Muscle of leg (tissue), 9 donors: ENCODE measurements around the gene FCRL4. TPM values are rescaled to one million over a fixed set of nuclear protein-coding genes. Genes with fewer than 3 reads are reported as not detected.

Source experiments
- polyA plus RNA-seq, 8 donors: library from polyadenylated mRNA; unstranded; fragments of 120-200 nt; gene quantifications; one replicate each; pipeline versions ENCODE4 v1.2.1 to v1.2.3, GENCODE V29; 2013; ENCODE audit warnings: inconsistent platforms in 1 of 8, low replicate concordance in 1 of 8; ENCODE audit not compliant: insufficient read length in 8 of 8, insufficient read depth in 1 of 8
- total RNA-seq: library from RNA; stranded (reverse); fragments of 120-200 nt; gene quantifications from one replicate; pipeline ENCODE4 v1.2.4, GENCODE V29; 2013

FCRL4 gene
- total and polyA plus RNA-seq, 9 donors = not detected

Other genes with a start within 250 kb of the FCRL4 start
- gene FCRL5, start 45.6 kb downstream of the FCRL4 start, total RNA-seq = not detected
- under 1 TPM in 4 of 8 donors, not detected in 4; 0.03 to 0.28 (median 0.08) TPM for gene FCRL5, start 45.6 kb downstream of the FCRL4 start, polyA plus RNA-seq
- 0.04 TPM for gene FCRL3, start 102.7 kb upstream of the FCRL4 start, total RNA-seq
- under 1 TPM in 3 of 8 donors, not detected in 5; 0.04 to 0.19 (median 0.12) TPM for gene FCRL3, start 102.7 kb upstream of the FCRL4 start, polyA plus RNA-seq
- gene FCRL2, start 179.0 kb upstream of the FCRL4 start, total RNA-seq = not detected
- under 1 TPM in 3 of 8 donors, not detected in 5; 0.08 to 0.34 (median 0.12) TPM for gene FCRL2, start 179.0 kb upstream of the FCRL4 start, polyA plus RNA-seq
- 0.09 TPM for gene FCRL1, start 222.0 kb upstream of the FCRL4 start, total RNA-seq
- gene FCRL1, start 222.0 kb upstream of the FCRL4 start, polyA plus RNA-seq = under 1 TPM in 5 of 8 donors, not detected in 3; 0.05 to 0.37 (median 0.19) TPM
- not detected for gene CD5L, start 243.7 kb upstream of the FCRL4 start, total RNA-seq
- gene CD5L, start 243.7 kb upstream of the FCRL4 start, polyA plus RNA-seq = under 1 TPM in 3 of 8 donors, not detected in 5; 0.06 to 0.12 (median 0.07) TPM